Measurements from ENCODE around the gene SIPA1L3. TPM values are rescaled to one million over a fixed set of nuclear protein-coding genes. Genes with fewer than 3 reads are reported as not detected.
A peak's percentile ranks its signal among the peaks of the same experiment; 100 is the strongest.

SIPA1L3 gene
- total and polyA plus RNA-seq, 11 donors, result 4.7 to 22.9 (median 8.8) TPM

GRCh38 chr19:38018694-38019395 lies 111.8 kb downstream of the SIPA1L3 start:
- peak in 1 of 4 donors; percentile 20 for ATAC-seq
- intact Hi-C loops (cut with DNase I), result no loop called here

GRCh38 chr19:38019396-38019724 lies 112.4 kb downstream of the SIPA1L3 start:
- WGBS, 4 donors, result 92 to 96% (median 92%) methylated on average over 2 of the region's 2 CpGs
- intact Hi-C loops (cut with DNase I), result no loop called here
- no peak overlapping the region for H3K27ac ChIP-seq

More at GRCh38 chr19:38018694-38019395, 111.8 kb downstream of the SIPA1L3 start:
- Histone ChIP-seq H3K36me3 (no peaks in the 10 kb centered on the region), H3K9me3 (no peaks in the 10 kb centered on the region), H3K27me3 (no peaks in the 10 kb centered on the region), H3K27ac (no peak overlapping the region), H3K4me1 (peaks cover 0 to 17% (median 8%) of the 10 kb centered on the region in 12 donors), H3K4me3 (no peak overlapping the region)
- 76 to 86% (median 80%) methylated on average over 5 of the region's 5 CpGs for WGBS, 4 donors
- DNase-seq, result no peak
- TF ChIP-seq CTCF (IDR thresholded peaks at IDR 0.05), result no peak
- TF ChIP-seq POLR2A (IDR thresholded peaks at IDR 0.05), result no peak

GRCh38 chr19:38020311-38020710 lies 113.3 kb downstream of the SIPA1L3 start:
- H3K4me1 ChIP-seq, result peaks cover 0 to 17% (median 8%) of the 10 kb centered on the region in 12 donors
- H3K4me3 ChIP-seq, result no peak overlapping the region
- H3K27me3 ChIP-seq, result no peaks in the 10 kb centered on the region
- ATAC-seq, result peak in 2 of 4 donors; percentile 27 to 40
- no peaks in the 10 kb centered on the region for H3K36me3 ChIP-seq
- TF ChIP-seq CTCF (IDR thresholded peaks at IDR 0.05) (no peak), POLR2A (IDR thresholded peaks at IDR 0.05) (no peak)
- no peaks in the 10 kb centered on the region for H3K9me3 ChIP-seq
- no peak overlapping the region for H3K27ac ChIP-seq
- no peak for DNase-seq
- 72 to 85% (median 83%) methylated on average over 4 of the region's 4 CpGs for WGBS, 4 donors
- intact Hi-C loops (cut with DNase I), result no loop called here

More at GRCh38 chr19:38019396-38019724, 112.4 kb downstream of the SIPA1L3 start:
- peaks cover 0 to 17% (median 8%) of the 10 kb centered on the region in 12 donors for H3K4me1 ChIP-seq
- no peak for ATAC-seq
- no peaks in the 10 kb centered on the region for H3K36me3 ChIP-seq
- H3K4me3 ChIP-seq, result no peak overlapping the region
- DNase-seq, result no peak
- TF ChIP-seq POLR2A (IDR thresholded peaks at IDR 0.05), result no peak
- no peak for TF ChIP-seq CTCF (IDR thresholded peaks at IDR 0.05)
- H3K9me3 ChIP-seq, result no peaks in the 10 kb centered on the region
- H3K27me3 ChIP-seq, result no peaks in the 10 kb centered on the region

GRCh38 chr19:38021352-38021751 lies 114.3 kb downstream of the SIPA1L3 start:
- DNase-seq, result no peak
- ATAC-seq, result no peak
- H3K36me3 ChIP-seq, result no peaks in the 10 kb centered on the region
- no peaks in the 10 kb centered on the region for H3K27me3 ChIP-seq
- no peak for TF ChIP-seq POLR2A (IDR thresholded peaks at IDR 0.05)
- TF ChIP-seq CTCF (IDR thresholded peaks at IDR 0.05), result no peak
- intact Hi-C loops (cut with DNase I), result no loop called here
- H3K27ac ChIP-seq, result no peak overlapping the region
- H3K4me3 ChIP-seq, result no peak overlapping the region
- H3K4me1 ChIP-seq, result peaks cover 0 to 17% (median 8%) of the 10 kb centered on the region in 12 donors
- WGBS, 4 donors, result 86 to 100% (median 96%) methylated on average over 1 of the region's 1 CpG
- no peaks in the 10 kb centered on the region for H3K9me3 ChIP-seq

All from heart left ventricle (tissue), 16 donors.